K562 (cell line): ENCODE results near the gene PDCD6IP. TPM values are rescaled to one million over a fixed set of nuclear protein-coding genes. Genes with fewer than 3 reads are reported as not detected.
A peak's percentile ranks its signal among the peaks of the same experiment; 100 is the strongest.

Source experiments
- ATAC-seq: fragments of 200-7000 bp; cut with Tn5 transposase; 3 replicates; pipeline ENCODE4 v1.9.1; 2020; ENCODE audit warnings: moderate library complexity
- BruUV-seq: library from RNA; stranded (reverse); fragments of 400-500 nt; replicated peaks from 2 replicates; lab custom pipeline; 2021; lab: Mats Ljungman, UMichigan
- CTCF ChIA-PET: fragments of 300-600 bp; formaldehyde crosslinking; extraction: SDS; loops from one replicate; lab custom pipeline; 2021; ENCODE audit warnings: low intra/inter-chr PET ratio; lab: Yijun Ruan, JAX
- POLR2A ChIA-PET: fragments of 300-600, 350-650 bp; sonication (Branson Sonifier 250); formaldehyde crosslinking; extraction: SDS; loops from one replicate; lab custom pipeline; 2021; ENCODE audit warnings: antibody characterized with exemption, inconsistent platforms; lab: Yijun Ruan, JAX
- DNase-seq, 4 experiments: peaks; one replicate each; pipeline versions ENCODE4 v3.0.0 to v3.0.0-alpha.2; 2011 to 2018; ENCODE audit warnings: low spot score in 3 of 4, mixed read lengths in 3 of 4; ENCODE audit errors: extremely low read depth in 1 of 4
- FAIRE-seq: peaks from 2 replicates; lab custom pipeline; 2011; peaks lifted over from hg19 to GRCh38; lab: Jason Lieb, UNC
- H2AFZ ChIP-seq: 2 replicates; pipeline ENCODE4 v1.6.0; 2011; ENCODE audit warnings: low read depth, low read length, control low read depth, inconsistent platforms
- H3K27ac ChIP-seq: fragments of 200-600 bp; 3 replicates; pipeline ENCODE4 v1.8.0; 2011; ENCODE audit warnings: low read depth, mild to moderate bottlenecking, control low read depth, inconsistent platforms, low read length, moderate library complexity, mixed read lengths; ENCODE audit errors: extremely low read depth
- H3K27me3 ChIP-seq, 2 experiments: fragments of 300-600 bp in 1 of 2; 2 replicates in 1 of 2; 3 replicates in 1 of 2; pipeline versions ENCODE4 v1.6.0 to v1.8.0; 2011; ENCODE audit warnings: inconsistent platforms in 2 of 2, low read length in 2 of 2, mild to moderate bottlenecking in 1 of 2, mixed read lengths in 1 of 2, moderate library complexity in 1 of 2; ENCODE audit not compliant: control insufficient read depth in 2 of 2, insufficient read depth in 2 of 2
- H3K36me3 ChIP-seq: fragments of 300-600 bp; 3 replicates; pipeline ENCODE4 v1.8.0; 2011; ENCODE audit warnings: mild to moderate bottlenecking, low read length, inconsistent platforms; ENCODE audit not compliant: control insufficient read depth, insufficient read depth
- H3K4me1 ChIP-seq, 2 experiments: fragments of 200-600 bp in 1 of 2; replicated peaks in 1 of 2; 2 replicates in 1 of 2; 3 replicates in 1 of 2; pipeline versions ENCODE4 v1.5.1 to v1.8.0; 2011; ENCODE audit warnings: inconsistent platforms in 2 of 2, low read length in 2 of 2, mild to moderate bottlenecking in 1 of 2, mixed read lengths in 1 of 2, moderate library complexity in 1 of 2; ENCODE audit not compliant: control insufficient read depth in 2 of 2, insufficient read depth in 2 of 2
- H3K4me2 ChIP-seq: 2 replicates; pipeline ENCODE4 v1.6.1; 2011; ENCODE audit warnings: low read length, control low read depth, inconsistent platforms, mixed read lengths; ENCODE audit not compliant: insufficient read depth
- H3K4me3 ChIP-seq: fragments of 200-600 bp; sonication (generic), shearing (Covaris generic); 2 replicates; pipeline ENCODE4 v1.5.1; 2016; ENCODE audit warnings: control low read depth, inconsistent platforms
- H3K79me2 ChIP-seq: fragments of 200-600 bp; 3 replicates; pipeline ENCODE4 v1.8.0; 2011; ENCODE audit warnings: low read length, inconsistent platforms; ENCODE audit not compliant: control insufficient read depth, insufficient read depth
- H3K9ac ChIP-seq, 2 experiments: 2 replicates each; pipeline versions ENCODE4 v1.6.0 to v1.6.1; 2011; ENCODE audit warnings: low read depth in 2 of 2, low read length in 2 of 2, control low read depth in 1 of 2, inconsistent platforms in 1 of 2, mild to moderate bottlenecking in 1 of 2, mixed read lengths in 1 of 2; ENCODE audit not compliant: insufficient read depth in 1 of 2
- H3K9me1 ChIP-seq: one replicate; pipeline ENCODE4 v1.6.0; 2011; ENCODE audit warnings: inconsistent platforms, mild to moderate bottlenecking, low read length, moderate library complexity; ENCODE audit not compliant: control insufficient read depth, insufficient read depth
- H3K9me3 ChIP-seq: replicated peaks from 2 replicates; pipeline ENCODE4 v1.5.1; 2011; ENCODE audit warnings: low read depth, low read length, inconsistent platforms; ENCODE audit not compliant: control insufficient read depth, insufficient read depth
- H4K20me1 ChIP-seq: replicated peaks from 2 replicates; pipeline ENCODE4 v1.6.1; 2011; ENCODE audit warnings: low read length, inconsistent platforms, mixed read lengths; ENCODE audit not compliant: control insufficient read depth, insufficient read depth
- HMG20A ChIP-seq: fragments of 450-650 bp; formaldehyde crosslinking; conservative IDR thresholded peaks from 2 replicates; pipeline ENCODE4 v1.4.0; 2020; ENCODE audit warnings: mild to moderate bottlenecking, mixed read lengths
- NCOA1 ChIP-seq: fragments of 450-650 bp; IDR thresholded peaks from 2 replicates; pipeline ENCODE4 v1.6.1; 2016; ENCODE audit warnings: low read depth
- PHB2 ChIP-seq: fragments of 450-650 bp; IDR thresholded peaks from 2 replicates; pipeline ENCODE4 v1.6.1; 2017; ENCODE audit warnings: low read depth
- PKNOX1 ChIP-seq: fragments of 450-650 bp; IDR thresholded peaks from 2 replicates; pipeline ENCODE4 v1.6.1; 2016
- PRDM10 ChIP-seq: fragments of 450-650 bp; IDR thresholded peaks from 2 replicates; pipeline ENCODE4 v1.6.1; 2018; ENCODE audit not compliant: partially characterized antibody
- WGBS: fragments of 100-300 bp; shearing (Covaris generic); methylation state at CpG from one replicate; pipeline ENCODE4 v1.1.6; 2016; ENCODE audit warnings: low coverage, mixed read lengths; ENCODE audit not compliant: insufficient coverage; ENCODE audit errors: missing lambda C conversion rate; 5-methylcytosine and 5-hydroxymethylcytosine counted together
- in situ Hi-C: fragments of 300-500 bp; cut with MboI; formaldehyde crosslinking; loops from 4 replicates; pipeline ENCODE4 v1.15.0; 2018; ENCODE audit warnings: inconsistent platforms, mixed read lengths
- intact Hi-C: fragments of 100-400 bp; cut with micrococcal nuclease; formaldehyde crosslinking; loops from 2 replicates; pipeline ENCODE4 v1.14.2; 2022
- polyA plus RNA-seq, 8 experiments: library from polyadenylated mRNA; depleted of rRNA in 4 of 8; stranded (reverse) in 5 of 8; unstranded in 3 of 8; fragments of >200 nt; fragmentation: Nextera tagmentation in 2 of 8; fragmentation: Illumina TruSeq in 1 of 8; extraction: Ambion mirVana in 2 of 8; extraction: Trizol in 1 of 8; gene quantifications; 2 replicates each; pipeline versions ENCODE4 v1.2.1 to v1.2.3, GENCODE V29; 2011 to 2014; ENCODE audit warnings: inconsistent platforms in 1 of 8, missing spikeins in 1 of 8
- total RNA-seq, 7 experiments: library from RNA; depleted of rRNA in 6 of 7; stranded (reverse); fragments of >200 nt in 6 of 7; fragmentation: Illumina TruSeq in 2 of 7; extraction: Trizol in 2 of 7; gene quantifications; 2 replicates each; pipeline versions ENCODE4 v1.2.1 to v1.2.3, GENCODE V29; 2011 to 2021; ENCODE audit warnings: low replicate concordance in 1 of 7

PDCD6IP gene
- total and polyA plus RNA-seq, 9 of the 15 experiments (the other 6 are each of a cell fraction or from before 2014, with no cell fraction given): 40.2 to 302 (median 122) TPM

DNA sequence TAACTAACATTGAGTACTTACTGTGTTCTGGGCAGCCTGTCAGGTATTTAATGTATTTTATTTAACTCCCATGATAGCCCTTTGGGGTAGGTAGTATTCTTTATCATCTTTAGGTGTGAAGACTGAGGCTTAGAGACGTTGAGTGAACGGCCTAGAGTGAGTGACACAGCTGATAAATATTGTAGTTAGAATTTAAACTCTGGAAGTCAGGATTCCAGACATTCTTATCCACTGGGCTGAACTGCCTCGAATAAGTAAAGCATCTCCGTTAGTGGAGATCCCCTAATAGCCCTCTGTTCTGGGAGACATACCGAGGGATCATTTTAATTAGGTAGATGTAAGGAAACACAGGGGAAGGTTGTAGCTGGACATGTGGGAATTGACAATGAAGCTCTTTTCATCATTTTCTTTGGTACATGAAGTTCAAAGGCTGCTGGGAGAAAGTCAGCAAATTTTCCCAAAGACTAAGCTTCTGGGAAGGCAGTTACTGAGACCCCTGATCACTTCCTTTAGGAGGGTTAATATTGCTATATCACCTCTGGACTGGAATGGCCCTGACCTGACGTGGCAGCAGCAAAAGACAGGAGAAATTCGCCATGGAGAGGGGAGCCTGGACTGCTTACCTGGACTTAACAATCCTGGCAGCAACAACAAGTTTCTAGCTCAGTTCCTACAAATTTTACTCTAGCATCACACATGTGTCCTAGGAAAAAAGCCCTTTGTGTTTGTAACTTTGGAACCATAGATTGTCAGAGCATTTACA lies 11.7 kb upstream of the PDCD6IP start:
- no peak for FAIRE-seq
- Histone ChIP-seq H3K27ac (no peak overlapping the region), H3K4me3 (peak overlapping the region; percentile 13; the same call in 1 of the 2 replicates), H3K4me1 (peaks cover 5 to 29% of the 10 kb centered on the region in 2 experiments), H2AFZ (peak overlapping the region; percentile 83), H3K9me1 (no peaks in the 10 kb centered on the region), H3K79me2 (no peaks in the 10 kb centered on the region), H3K4me2 (peak overlapping the region; percentile 59), H3K9me3 (0 out of 2 replicates have a peak, but pooled peaks cover 2% of the 10 kb centered on the region), H4K20me1 (no peaks in the 10 kb centered on the region), H3K36me3 (no peaks in the 10 kb centered on the region), H3K27me3 (no peaks in the 10 kb centered on the region), H3K9ac (peak overlapping the region; percentile 3 to 74; a peak in 1 of 4 replicates)
- no peak for TF ChIP-seq NCOA1
- TF ChIP-seq PRDM10: peak; percentile 67
- TF ChIP-seq PKNOX1: peak; percentile 47
- TF ChIP-seq HMG20A: no peak
- TF ChIP-seq PHB2: no peak
- ATAC-seq: peak; percentile 3; the same call in 1 of the 3 replicates
- peak in 1 of 4 experiments; percentile 12 for DNase-seq
- in situ Hi-C loops: loop anchor here (5.0 kb wide), 1 partner anchor 654 kb away; no protein-coding TSS in a partner anchor
- no TSS peak for BruUV-seq
- intact Hi-C loops: loop anchor here (1.0 to 5.0 kb wide), 6 partner anchors 70 to 840 kb away; partner anchors contain the start of gene UBP1
- CTCF ChIA-PET: interaction anchor here (0.9 to 2.7 kb wide), 2 partner anchors 150 to 656 kb away, joined by 3 to 43 read pairs; no protein-coding TSS in a partner anchor
- 40% methylated on average over 7 of the region's 7 CpGs for WGBS
- POLR2A ChIA-PET: interaction anchor here (0.5 to 2.1 kb wide), 11 partner anchors 8 to 1318 kb away, joined by 3 to 20 read pairs (median 4); partner anchors contain the start of genes PDCD6IP and UBP1
